GM12872 (cell line): ENCODE data around the gene C10orf71.

Experiments used
- TF ChIP-seq, protein P1 (sequence below): IDR thresholded peaks from 3 replicates; pipeline ENCODE4 v1.5.1; 2011; ENCODE audit warnings: low read depth, mild to moderate bottlenecking, low read length, moderate library complexity; ENCODE audit not compliant: insufficient read depth

C10orf71 gene

DNA sequence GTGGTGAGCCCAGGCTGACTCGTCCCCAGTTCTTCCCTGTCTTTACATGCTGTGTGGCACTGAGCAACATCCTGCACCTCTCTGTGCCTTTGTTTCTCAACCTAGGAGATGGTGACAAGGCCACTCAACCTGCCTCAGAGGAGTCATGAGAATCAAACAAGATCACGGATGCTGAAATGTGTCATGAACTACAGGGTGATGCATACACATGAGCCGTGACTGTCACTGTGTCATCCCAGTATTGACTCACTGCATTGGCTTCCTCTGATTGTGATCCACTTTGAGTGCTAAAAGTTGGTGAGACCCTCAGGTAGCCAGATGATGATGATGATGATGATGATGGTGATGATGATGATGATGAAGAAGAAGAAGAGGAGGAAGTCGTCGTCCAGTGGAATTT lies 11.5 kb downstream of the C10orf71 start:
- TF ChIP-seq, protein P1, sequence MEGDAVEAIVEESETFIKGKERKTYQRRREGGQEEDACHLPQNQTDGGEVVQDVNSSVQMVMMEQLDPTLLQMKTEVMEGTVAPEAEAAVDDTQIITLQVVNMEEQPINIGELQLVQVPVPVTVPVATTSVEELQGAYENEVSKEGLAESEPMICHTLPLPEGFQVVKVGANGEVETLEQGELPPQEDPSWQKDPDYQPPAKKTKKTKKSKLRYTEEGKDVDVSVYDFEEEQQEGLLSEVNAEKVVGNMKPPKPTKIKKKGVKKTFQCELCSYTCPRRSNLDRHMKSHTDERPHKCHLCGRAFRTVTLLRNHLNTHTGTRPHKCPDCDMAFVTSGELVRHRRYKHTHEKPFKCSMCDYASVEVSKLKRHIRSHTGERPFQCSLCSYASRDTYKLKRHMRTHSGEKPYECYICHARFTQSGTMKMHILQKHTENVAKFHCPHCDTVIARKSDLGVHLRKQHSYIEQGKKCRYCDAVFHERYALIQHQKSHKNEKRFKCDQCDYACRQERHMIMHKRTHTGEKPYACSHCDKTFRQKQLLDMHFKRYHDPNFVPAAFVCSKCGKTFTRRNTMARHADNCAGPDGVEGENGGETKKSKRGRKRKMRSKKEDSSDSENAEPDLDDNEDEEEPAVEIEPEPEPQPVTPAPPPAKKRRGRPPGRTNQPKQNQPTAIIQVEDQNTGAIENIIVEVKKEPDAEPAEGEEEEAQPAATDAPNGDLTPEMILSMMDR: no peak

DNA sequence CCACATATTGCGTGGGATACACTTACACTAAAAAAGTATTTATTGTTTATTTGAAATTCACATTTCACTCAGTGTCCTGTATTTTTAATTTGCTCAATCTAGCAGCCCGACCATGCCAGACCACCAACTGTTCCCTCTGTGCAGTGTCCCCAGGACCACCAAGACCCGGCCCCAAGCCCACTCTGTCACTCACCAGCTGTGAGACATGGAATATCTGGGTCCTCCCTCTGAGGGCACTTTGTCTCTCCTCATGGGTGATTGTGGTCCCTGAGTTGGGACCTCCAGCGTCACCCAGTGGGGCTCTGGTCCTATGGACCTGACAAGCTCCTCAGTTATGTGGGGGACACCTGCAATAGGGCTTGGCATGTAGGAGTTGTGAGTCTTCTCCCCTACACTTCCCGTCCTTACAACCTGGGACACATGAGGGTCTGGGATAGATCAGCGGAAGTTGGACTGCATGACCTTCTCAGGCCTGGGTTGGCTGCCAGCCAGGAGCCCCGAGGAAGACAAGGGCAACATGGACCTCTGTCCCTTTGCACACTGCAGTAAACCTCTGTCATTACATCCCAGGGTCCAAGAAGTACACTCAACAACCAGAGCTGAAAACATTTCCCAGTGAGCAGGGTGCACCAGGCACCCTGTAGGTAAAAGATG lies 12.1 kb downstream of the C10orf71 start:
- TF ChIP-seq, protein P1: no peak

DNA sequence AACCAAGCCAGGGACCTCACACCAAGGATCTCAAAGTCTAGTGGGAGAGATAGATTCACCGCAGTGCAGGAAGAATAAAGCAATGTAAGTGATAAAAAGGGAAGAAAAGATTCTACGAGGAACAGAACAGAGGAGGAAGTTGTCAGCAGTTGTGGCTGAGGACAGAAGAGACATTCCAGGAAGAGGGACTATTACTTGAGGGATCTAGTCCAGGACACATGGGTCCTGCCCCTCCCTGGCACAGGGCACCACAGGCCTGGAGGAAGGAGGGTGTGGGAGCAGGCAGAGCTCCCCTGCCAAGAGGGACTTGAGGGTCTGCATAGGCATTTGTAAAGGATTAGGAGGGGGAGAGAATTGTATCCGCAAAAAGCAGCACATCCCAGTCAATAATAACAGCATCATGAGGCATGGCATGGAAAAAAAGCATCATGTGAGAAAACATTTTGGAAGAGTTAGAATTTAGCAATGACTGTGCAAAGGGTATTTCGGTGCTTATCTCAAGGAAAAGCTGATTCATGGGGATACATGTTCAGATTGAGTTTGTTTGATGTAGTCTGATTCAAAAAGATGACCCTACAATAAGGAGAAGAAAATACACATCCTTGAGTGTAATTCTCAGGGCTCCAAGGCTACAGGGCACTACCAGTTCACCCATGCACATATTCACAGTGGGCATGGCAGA lies 12.7 kb downstream of the C10orf71 start:
- TF ChIP-seq, protein P1: no peak

DNA sequence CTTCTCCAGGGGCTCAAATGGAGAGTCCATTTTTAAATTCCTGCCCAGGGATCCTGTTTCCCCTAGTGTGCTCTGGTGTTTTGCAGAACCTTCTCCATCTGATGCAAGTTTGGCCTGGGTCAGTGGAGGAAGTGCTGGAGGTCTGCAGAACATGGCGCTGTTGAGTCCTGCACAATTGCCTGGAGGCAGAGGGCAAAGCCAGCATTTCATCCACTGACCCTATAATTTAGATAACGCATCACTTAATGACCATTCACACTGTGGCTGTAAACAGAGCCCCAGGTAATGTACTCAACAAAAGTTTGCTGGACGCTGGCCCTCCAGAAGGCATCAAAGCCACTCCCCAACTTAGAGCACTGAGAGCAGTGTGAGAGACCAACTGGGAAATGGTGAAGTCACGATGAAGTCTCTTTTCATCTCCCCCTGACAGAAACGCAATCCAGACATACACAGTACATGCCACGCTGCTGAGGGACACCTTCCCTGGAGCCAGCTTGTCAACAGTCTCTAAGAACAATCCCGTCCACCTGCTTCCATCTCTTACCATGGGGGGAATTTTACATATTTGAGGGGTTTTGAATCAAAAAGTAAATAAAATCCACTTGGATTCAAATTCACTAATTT lies 13.4 kb downstream of the C10orf71 start:
- TF ChIP-seq, protein P1: no peak

DNA sequence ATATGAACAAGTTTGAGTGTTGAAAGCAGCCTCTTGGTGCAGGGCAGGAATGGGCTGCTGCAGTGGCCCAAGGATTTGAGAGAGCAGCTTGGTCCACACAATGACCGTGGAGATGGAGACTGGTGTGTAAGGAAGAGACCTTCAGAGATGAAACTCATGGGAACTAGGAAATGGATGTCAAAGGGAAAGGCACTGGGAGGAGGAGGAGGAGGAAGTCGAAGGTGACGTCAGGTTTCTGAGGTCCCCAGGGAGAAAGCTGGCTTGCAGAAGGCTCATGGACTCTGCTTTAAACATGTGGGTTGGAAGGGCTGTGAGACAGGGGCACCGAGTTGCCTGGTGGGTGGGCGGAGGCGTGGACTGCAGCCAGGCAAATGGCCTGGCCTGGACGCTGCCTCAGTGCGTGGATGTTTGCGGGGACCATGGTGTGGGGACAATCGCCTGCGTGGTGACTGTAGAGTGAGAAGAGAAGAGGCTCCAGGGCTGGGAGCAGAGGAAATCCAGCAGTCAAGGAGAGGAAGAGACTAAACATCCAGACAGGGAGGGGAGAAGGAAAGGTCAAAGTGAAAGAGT lies 14.6 kb downstream of the C10orf71 start:
- TF ChIP-seq, protein P1: no peak

DNA sequence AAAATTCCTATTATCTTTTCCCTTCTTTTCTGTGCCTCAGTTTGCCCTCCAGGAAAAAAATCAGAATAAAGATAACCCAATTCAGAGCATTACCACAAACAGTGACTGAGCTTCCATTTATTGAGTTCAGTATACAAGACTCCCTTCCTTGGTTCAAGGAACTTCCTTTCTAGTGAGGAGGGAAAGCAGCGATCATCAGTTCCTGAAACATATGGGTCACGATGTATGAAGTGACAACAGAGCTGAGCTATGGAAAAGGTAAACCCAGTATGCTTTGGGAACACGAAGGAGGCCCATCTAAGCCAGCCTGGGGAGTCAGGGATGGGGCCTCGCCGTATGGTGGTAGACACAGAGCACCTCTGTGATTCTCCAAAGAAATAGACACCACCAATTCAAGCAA lies 15.8 kb downstream of the C10orf71 start:
- TF ChIP-seq, protein P1: no peak

DNA sequence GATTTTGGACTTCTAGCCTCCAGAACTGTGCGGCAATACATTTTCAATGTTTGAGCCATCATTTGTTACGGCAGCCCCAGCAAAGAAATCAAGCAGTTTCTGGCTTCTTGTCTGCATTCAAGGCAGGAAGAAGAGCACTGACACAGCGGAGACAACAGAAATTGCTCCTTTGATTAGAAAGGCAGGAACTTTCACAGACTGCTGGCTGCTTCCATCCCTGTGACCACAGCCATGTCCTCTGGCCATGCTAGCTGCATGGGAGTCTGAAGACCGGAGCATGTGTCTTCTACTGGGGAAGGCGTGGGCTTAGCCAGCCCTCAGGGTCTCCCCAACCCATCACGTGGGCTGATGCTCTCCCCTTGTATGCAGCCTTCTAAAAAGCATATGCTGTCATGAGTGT lies 19.1 kb downstream of the C10orf71 start:
- TF ChIP-seq, protein P1: no peak
